Suppressor macrophage (primary cell): ENCODE results near the gene COL6A2.
A peak's percentile ranks its signal among the peaks of the same experiment; 100 is the strongest.
"Not testable (repeated sequence)": the region's sequence is repeated elsewhere in the genome, so short reads cannot be mapped to it uniquely, and the experiment has no call there.

Experiments used
- DNase-seq, 4 experiments: peaks; one replicate each; pipeline ENCODE4 v3.0.0-alpha.2; 2020 to 2022
- total RNA-seq, 17 experiments: gene quantifications; one replicate each; lab custom pipeline; 2026; ENCODE audit warnings: mixed read lengths in 6 of 17, inconsistent platforms in 3 of 17; lab: John Stamatoyannopoulos, UW

The COL6A2 gene
- 9.2 to 149 (median 29.7) reads per million in 17 experiments for total RNA-seq

DNA sequence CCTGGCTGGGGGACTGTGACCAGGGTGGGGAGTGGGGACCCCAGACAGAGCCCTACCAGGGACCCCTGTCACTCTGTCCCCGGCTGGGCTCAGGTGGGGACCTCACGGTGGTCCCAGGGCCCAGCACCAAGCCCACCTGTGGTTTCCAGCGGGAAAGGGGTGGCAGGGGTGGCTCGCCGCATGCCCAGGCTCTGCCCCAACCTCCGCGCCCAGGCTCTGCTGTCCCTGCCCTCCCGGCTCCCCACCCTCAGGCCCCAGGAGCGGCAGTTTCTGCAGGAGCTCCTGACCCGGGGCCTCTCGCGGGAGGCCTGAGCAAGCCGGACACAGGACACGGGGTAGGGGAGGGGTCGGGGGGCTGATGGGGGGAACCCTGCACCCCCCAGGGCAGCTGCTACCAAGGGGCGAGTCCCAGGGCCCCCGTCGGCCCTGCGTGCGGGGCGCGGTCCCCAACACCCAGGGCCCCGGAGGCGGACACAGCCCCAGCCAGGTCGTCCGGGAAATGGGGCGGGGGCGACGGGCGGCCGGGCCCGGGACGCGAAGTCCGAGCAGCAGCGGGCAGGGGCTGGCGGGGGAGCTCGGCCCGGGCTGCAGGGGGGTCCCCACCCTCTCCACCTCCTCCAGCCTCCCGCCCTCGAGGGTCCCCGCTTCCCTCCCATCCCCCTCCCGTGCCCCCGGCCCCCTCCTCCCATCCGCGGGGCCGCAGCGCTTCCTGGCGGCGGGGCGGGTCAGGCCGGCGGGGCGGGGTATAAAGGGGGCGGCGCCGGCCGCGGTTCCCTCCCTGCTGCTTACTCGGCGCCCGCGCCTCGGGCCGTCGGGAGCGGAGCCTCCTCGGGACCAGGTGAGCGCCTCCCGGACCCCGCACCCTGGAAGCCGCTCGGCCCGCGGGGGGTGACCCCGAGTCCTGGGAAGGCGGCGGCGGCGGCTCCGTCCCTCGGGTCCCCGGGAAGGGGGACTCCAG is at the start of gene COL6A2:
Gene COL6A2, plus strand, starts transcription at position 777 of the 958 bp plus-strand sequence.
- DNase-seq = peak in 3 of 4 experiments; percentile 8 to 65 (median 46)

DNA sequence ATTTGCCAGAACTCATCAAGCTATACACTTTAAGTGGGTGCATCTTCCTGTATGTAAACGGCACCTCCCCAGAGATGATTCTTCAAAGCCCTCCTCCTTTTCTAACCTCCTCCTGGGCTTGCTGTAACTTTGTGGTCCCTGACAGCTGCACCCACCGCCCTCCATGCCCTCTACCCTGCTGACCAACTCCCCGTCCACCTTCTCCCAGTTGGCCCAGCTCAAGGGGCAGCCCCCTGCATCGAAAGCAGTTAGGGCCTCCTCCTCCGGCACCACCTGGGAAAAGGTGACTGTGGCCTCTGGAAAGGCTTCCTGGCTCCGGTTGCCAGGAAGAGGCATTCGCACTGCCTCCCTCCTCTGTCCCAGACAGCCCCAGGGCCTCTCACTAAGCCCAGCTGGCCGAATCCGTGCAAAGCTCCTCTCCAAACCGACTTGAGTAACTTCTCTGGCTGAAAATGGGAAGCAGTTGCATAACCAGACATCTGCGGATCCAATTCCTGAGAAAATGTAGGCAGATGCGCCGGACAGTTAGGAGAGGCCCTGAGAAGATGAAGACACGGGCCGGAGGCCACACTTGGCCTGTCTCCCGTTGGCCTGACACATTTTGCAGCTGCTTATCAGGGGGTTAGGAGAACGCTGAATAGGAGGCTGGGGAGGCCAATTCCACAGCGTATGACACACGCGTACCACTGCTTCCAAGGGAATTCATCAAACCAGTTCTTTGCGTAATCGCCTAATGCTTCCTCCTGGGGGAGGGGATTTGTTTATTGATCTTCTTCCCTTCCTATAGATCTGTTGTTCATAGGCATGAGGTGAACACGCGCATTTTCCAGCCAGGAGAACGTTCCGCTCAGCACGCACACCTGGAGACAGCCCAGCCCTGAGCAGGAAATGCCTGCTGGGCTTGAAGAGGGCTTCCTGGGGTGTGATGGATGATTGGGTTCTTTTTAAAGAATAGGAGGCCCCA is 48.7 kb upstream of the COL6A2 start:
- no peak for DNase-seq

GRCh38 chr21:46049890-46050667 is 47.8 kb upstream of the COL6A2 start:
- DNase-seq = no peak

- no peak for DNase-seq
Observed at GRCh38 chr21:46050668-46051378, 47.1 kb upstream of the COL6A2 start.

DNA sequence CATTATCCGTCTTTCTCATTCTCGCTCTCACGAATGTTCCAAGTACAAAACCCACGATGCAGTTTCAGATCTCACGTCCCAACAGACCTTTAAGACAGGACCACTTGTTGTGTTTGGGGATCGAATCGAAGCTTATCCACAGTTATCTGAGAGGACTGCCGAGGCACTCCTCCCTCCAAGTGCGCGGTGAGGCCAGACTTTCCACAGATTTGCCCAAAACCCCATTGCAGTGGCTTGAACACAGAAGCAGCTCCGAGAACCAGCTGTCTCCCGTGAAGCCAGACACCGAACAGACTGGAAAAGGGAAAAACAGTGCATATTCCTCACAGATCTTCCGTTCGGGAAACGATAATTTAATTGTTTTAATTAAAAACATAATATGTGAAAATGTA is 46.5 kb upstream of the COL6A2 start:
- DNase-seq = no peak

DNA sequence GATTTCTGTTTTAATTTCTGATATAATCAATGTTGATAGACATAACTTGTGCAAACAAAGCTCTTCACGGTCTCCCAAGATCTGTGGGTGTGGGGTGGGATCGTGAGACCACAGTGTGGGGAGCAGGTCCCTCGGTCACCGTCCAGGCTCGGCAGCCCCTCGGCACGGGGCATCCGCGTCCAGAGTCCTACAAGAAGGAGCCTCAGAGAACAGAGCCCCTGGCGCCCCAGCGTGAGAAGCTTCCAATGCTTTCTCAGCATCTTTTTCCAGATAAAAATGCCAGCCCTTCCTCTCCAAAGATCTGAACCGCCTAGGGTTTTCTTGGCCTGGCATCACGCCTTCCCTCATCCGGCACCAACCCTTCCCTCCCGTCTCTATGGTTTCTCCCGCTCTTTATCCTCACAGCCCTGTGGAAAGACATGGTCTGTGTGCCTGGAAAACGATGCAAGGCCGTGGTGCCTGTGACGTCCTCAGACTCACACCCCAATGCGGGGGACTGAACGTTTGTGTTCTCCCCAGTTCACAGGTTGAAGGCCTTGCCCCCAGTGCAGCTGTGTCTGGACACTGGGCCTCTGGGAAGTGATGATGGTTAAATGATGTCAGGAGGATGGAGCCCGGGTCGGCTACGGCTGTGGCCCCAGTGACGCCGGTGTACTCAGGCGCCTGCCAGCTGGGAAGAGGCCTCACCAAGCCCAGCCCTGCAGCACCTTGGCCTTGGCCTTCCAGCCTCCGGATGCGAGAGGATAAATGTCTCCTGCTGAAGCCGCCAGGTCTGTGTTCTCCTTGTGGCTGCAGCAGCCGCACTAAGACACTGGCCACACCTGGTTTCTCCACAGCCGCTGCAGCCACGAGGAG is 45.9 kb upstream of the COL6A2 start:
- no peak for DNase-seq

GRCh38 chr21:46052703-46053651 is 44.9 kb upstream of the COL6A2 start:
- no peak for DNase-seq

- no peak for DNase-seq
Observed at GRCh38 chr21:46054031-46054430, 43.9 kb upstream of the COL6A2 start.

DNA sequence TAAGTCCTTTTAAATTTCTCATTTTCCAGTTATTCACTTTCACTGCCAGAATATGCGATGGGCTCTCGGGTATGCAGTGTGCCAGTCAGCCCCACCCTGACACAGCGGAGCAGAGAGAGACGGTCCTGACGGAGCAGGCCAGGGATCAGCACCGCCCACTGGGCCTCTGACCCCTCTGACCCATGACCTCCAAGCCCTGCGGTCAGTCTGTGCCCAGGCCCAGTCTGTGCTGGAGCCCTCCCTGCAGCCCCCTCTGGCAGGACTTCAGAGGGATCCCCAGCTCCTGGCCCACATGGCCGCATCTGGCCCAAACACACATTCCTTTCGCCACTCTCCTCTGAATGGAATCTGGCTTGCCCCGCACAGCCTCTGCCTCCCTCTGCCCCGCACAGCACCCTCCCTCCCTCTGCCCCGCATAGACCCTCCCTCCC is 43.4 kb upstream of the COL6A2 start:
- DNase-seq = no peak

GRCh38 chr21:46055863-46056281 is 42.0 kb upstream of the COL6A2 start:
- no peak for DNase-seq

DNA sequence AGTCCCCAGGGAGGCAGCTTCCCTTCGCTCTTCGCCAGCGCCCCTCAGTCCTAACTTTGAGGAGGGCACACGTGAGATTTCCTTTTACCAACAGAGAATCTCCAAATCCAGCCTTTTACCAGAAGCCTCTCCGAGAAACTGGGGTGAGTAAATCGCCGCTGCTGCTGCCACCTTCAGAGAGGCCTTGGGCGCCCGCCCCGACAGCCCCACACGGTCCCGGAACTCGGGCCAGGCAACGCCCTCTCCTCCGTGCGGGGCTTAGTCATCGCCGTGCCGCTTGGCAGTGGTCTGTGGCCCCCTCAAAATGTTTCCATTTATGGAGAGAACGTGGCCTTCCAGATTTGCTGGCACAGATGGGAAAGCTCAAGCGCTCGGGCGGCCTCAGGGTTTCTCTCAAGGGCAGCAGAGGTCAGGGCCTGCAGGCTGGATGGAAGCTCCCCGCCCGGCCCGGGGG is 41.4 kb upstream of the COL6A2 start:
- DNase-seq = peak in 1 of 4 experiments; percentile 20

DNA sequence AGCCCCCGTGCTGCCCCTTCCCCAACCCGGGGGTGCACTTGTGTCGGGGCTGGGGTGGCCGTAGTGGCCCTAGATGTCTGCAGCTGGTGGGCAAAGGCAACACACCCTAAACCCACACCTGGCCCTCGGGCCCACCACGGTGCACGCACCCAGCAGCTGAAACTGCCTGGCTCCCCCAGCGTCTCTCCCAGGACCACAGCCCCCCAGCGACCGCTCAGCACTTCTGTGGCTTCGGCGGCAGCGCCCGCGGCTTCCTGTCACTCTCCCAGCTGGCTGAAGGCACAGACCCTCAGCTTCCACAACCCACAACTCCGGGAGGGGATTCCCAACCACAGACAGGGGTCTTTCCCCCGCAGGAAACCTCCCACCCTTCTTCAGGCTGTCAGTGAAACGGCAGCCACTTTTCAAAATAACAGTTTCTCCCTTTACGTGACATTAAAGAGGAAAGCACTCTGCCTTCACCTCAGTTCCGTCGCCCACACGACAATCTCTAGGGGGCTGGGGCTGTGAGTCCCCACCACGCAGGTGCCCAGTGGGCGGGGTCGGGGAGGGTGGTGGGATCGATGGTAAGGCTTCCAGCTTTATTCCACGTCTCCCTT is 40.7 kb upstream of the COL6A2 start:
- DNase-seq = peak in 1 of 4 experiments; percentile 18

- DNase-seq = no peak
Observed at GRCh38 chr21:46057710-46058241, 40.1 kb upstream of the COL6A2 start.

GRCh38 chr21:46058431-46059145 is 39.3 kb upstream of the COL6A2 start:
- DNase-seq = no peak

DNA sequence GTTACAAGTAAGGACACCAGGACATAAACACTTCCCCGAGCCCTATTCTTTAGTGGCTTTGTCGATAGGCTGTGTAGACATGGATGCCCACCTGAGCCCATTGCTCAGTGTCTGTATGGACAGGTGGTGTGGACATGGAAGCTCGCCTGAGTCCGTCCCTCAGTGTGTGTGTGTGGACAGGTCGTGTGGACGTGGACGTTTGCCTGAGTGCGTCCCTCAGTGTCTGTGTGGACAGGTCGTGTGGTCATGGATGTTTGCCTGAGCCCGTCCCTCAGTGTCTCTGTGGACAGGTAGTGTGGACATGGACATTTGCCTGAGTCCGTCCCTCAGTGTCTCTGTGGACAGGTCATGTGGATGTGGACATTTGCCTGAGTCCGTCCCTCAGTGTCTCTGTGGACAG is 38.7 kb upstream of the COL6A2 start:
- DNase-seq = no peak

DNA sequence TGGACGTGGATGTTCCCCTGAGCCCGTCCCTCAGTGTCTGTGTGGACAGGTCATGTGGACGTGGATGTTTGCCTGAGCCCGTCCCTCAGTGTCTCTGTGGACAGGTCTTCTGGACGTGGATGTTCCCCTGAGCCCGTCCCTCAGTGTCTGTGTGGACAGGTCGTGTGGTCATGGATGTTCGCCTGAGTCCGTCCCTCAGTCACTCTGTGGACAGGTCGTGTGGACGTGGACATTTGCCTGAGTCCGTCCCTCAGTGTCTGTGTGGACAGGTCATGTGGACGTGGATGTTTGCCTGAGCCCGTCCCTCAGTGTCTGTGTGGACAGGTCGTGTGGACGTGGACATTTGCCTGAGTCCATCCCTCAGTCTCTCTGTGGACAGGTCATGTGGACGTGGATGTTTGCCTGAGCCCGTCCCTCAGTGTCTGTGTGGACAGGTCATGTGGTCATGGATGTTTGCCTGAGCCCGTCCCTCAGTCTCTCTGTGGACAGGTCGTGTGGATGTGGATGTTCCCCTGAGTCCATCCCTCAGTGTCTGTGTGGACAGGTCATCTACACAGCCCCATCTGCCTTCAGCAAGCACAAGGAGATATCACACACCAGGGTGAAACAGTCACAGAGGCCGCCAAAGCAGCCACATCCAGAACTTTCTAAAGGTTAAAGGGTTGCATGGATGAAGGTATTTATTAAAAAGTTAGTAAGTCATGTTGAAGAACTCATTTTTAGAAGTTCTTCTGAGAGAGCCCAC is 38.0 kb upstream of the COL6A2 start:
- DNase-seq = not testable (repeated sequence)

DNA sequence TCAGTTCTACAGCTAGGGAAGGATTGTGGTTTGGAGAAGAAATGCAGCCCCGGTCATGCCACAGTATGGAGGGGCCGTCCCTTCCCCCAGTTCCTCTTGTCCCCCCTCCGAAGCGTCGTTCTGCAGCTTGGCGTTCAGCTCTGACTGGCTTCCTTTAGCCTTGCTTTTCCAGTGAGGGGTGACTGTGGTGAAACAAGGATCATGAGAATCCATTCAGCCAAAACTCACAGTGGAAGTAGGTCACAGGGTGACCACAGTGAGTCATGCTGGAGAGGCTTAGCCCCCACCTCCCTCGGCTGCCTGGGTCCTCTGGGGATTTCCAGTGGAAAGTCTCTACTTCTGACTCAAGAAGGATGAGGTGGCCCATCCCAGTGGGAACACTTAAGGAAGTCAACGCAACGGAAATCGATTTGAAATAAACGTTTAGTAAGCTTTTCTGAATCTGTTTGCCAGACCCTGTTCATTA is 37.3 kb upstream of the COL6A2 start:
- peak; percentile 52 to 77 (median 70) for DNase-seq
